Activated CD4-positive, CD25-positive, alpha-beta regulatory T cell treated with anti-CD3 and anti-CD28 coated beads, Interleukin-2, amount 50 U/mL, for 16 hours (primary cell): ENCODE results near the gene MMD.
A peak's percentile ranks its signal among the peaks of the same experiment; 100 is the strongest.
"Not testable (repeated sequence)": the region's sequence is repeated elsewhere in the genome, so short reads cannot be mapped to it uniquely, and the experiment has no call there.

Experiments
- DNase-seq: peaks from one replicate; pipeline ENCODE4 v3.0.0-alpha.2; 2020; ENCODE audit warnings: low read depth, low spot score

MMD gene

GRCh38 chr17:55423535-55423934 is 1.9 kb upstream of the MMD start:
- no peak for DNase-seq

- not testable (repeated sequence) for DNase-seq
These were observed 1.2 kb upstream of the MMD start for GRCh38 chr17:55422828-55423164.

GRCh38 chr17:55420776-55421178 is 858 bp downstream of the MMD start:
- DNase-seq: no peak

GRCh38 chr17:55420067-55420775 is 1.4 kb downstream of the MMD start:
- DNase-seq: peak; percentile 6

GRCh38 chr17:55418369-55419268 is 3.0 kb downstream of the MMD start:
- no peak for DNase-seq

GRCh38 chr17:55417411-55418268 is 4.0 kb downstream of the MMD start:
- no peak for DNase-seq

GRCh38 chr17:55416470-55417052 is 5.1 kb downstream of the MMD start:
- DNase-seq: no peak

GRCh38 chr17:55416000-55416399 is 5.6 kb downstream of the MMD start:
- DNase-seq: no peak

- DNase-seq: no peak
These were observed 6.7 kb downstream of the MMD start for GRCh38 chr17:55414983-55415382.

GRCh38 chr17:55413825-55414489 is 7.7 kb downstream of the MMD start:
- DNase-seq: no peak

GRCh38 chr17:55411463-55411855 is 10.2 kb downstream of the MMD start:
- no peak for DNase-seq

- no peak for DNase-seq
These were observed 10.7 kb downstream of the MMD start for GRCh38 chr17:55410722-55411462.

GRCh38 chr17:55409030-55409800 is 12.4 kb downstream of the MMD start:
- no peak for DNase-seq

GRCh38 chr17:55407641-55408566 is 13.7 kb downstream of the MMD start:
- no peak for DNase-seq

GRCh38 chr17:55405600-55405999 is 16.0 kb downstream of the MMD start:
- no peak for DNase-seq

- not testable (repeated sequence) for DNase-seq
These were observed 17.4 kb downstream of the MMD start for GRCh38 chr17:55404197-55404596.

GRCh38 chr17:55402374-55402773 is 19.3 kb downstream of the MMD start:
- DNase-seq: no peak

- no peak for DNase-seq
These were observed 22.9 kb downstream of the MMD start for GRCh38 chr17:55398689-55399088.
